HFFc6 (cell line): ENCODE measurements around the gene XRCC3. TPM values are rescaled to one million over a fixed set of nuclear protein-coding genes. Genes with fewer than 3 reads are reported as not detected.

Experiments
- DNase-seq: peaks from one replicate; pipeline ENCODE4 v3.0.0-alpha.2; 2018
- H3K27ac Mint-ChIP-seq: 2 replicates; pipeline ENCODE4 v1.8.0; 2020; ENCODE audit warnings: mild to moderate bottlenecking, mixed read lengths
- H3K27me3 Mint-ChIP-seq: 2 replicates; pipeline ENCODE4 v1.8.0; 2021; ENCODE audit warnings: mild to moderate bottlenecking, moderate library complexity, mixed read lengths; ENCODE audit not compliant: insufficient read depth
- H3K36me3 Mint-ChIP-seq: 2 replicates; pipeline ENCODE4 v1.8.0; 2021; ENCODE audit warnings: low read depth, mixed read lengths
- H3K4me1 Mint-ChIP-seq: 2 replicates; pipeline ENCODE4 v1.8.0; 2020; ENCODE audit warnings: low read depth, mixed read lengths
- H3K4me3 Mint-ChIP-seq: 2 replicates; pipeline ENCODE4 v1.8.0; 2020; ENCODE audit warnings: mild to moderate bottlenecking, moderate library complexity, mixed read lengths
- H3K9me3 Mint-ChIP-seq: 2 replicates; pipeline ENCODE4 v1.8.0; 2020; ENCODE audit warnings: mild to moderate bottlenecking, mixed read lengths
- total RNA-seq, 6 experiments: library from RNA; stranded (reverse); fragmentation: NEBNext Ultra II Directional; extraction: Animal tissue kit (Norgen Biotek cat#: 25700); gene quantifications; 2 replicates in 1 of 6; 3 replicates in 5 of 6; pipeline ENCODE4 v1.2.3, GENCODE V29; 2021
- TF ChIP-seq, protein P1 (sequence below): fragments of 200-600 bp; sonication (generic); IDR thresholded peaks from 2 replicates; pipeline ENCODE4 v1.5.0; 2021; ENCODE audit warnings: antibody characterized with exemption, mild to moderate bottlenecking

Gene XRCC3
- total RNA-seq, 6 experiments from 2014 or later = 7.3 to 15.7 (median 13.4) TPM

DNA sequence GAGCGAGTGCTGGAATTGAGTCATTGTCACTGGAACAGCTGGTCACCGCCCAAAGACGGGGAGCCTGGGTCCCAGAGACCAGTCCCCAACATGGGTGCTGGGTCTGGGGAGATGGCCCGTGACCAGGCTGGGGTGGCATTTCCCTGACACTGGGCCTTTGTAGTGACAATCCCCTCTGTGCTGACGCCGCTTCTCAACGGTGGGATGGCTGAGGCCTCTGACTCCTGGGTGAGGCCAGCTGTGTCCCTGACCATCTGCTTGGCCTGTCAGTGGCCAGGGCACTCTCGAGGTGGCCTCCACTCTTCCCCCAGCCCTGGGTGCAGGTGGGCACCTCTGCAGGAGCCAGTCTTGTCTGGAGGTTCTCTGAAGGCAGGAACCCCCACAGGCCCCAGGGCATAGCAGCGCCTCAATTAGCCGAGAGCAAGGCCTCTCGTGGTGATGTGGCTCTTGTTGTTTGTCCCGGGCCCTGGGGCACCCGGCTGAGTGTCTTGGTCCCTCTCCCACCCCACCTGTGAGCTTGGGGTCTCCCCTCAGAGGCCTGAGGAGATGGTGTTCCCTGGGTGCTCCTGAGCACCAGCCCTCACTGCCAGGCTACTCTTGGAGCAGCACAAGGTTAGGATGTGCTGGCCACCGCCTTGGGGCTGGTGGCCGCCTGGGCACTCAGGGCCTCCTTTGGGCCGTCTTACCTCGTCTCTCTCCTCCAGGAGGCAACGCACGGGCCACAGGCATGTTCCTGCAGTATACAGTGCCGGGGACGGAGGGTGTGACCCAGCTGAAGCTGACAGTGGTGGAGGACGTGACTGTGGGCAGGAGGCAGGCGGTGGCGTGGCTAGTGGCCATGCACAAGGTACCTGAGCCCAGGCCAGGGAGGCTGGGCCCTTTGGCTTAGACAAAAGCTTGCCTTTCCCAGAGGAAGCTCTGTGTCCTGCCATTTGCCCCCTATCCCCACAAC is 16.9 kb upstream of the XRCC3 start:
- TF ChIP-seq, protein P1, sequence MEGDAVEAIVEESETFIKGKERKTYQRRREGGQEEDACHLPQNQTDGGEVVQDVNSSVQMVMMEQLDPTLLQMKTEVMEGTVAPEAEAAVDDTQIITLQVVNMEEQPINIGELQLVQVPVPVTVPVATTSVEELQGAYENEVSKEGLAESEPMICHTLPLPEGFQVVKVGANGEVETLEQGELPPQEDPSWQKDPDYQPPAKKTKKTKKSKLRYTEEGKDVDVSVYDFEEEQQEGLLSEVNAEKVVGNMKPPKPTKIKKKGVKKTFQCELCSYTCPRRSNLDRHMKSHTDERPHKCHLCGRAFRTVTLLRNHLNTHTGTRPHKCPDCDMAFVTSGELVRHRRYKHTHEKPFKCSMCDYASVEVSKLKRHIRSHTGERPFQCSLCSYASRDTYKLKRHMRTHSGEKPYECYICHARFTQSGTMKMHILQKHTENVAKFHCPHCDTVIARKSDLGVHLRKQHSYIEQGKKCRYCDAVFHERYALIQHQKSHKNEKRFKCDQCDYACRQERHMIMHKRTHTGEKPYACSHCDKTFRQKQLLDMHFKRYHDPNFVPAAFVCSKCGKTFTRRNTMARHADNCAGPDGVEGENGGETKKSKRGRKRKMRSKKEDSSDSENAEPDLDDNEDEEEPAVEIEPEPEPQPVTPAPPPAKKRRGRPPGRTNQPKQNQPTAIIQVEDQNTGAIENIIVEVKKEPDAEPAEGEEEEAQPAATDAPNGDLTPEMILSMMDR = no peak
- Mint-ChIP-seq H3K27ac (no peak overlapping the region), H3K4me3 (no peak overlapping the region), H3K36me3 (peaks cover 7% of the 10 kb centered on the region; the same call in 1 of the 2 replicates), H3K27me3 (peaks cover 5% of the 10 kb centered on the region), H3K9me3 (no peaks in the 10 kb centered on the region), H3K4me1 (0 out of 2 replicates have a peak, but pooled peaks cover 5% of the 10 kb centered on the region)
- no peak for DNase-seq

DNA sequence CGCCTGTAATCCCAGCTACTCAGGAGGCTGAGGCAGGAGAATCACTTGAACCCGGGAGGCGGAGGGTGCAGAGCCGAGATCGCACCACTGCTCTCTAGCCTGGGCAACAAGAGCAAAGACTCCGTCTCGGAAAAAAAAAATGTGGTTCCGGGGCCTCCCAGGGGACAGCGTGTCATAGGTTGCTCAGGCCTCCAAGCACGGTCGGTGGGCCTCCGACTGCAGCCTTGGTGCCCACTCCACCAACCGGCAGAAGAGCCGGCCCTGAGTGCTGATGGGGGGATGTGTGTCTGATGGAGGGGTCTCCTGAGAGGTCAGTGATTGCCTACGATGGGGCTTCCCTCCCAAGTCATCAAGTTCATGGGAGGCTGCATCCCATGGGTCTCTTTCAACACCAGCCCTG is 16.2 kb upstream of the XRCC3 start:
- Mint-ChIP-seq H3K4me3 (no peak overlapping the region), H3K27ac (no peak overlapping the region), H3K36me3 (peaks cover 7% of the 10 kb centered on the region; the same call in 1 of the 2 replicates), H3K27me3 (peaks cover 5% of the 10 kb centered on the region), H3K4me1 (0 out of 2 replicates have a peak, but pooled peaks cover 5% of the 10 kb centered on the region), H3K9me3 (no peaks in the 10 kb centered on the region)
- TF ChIP-seq, protein P1 = no peak
- no peak for DNase-seq

DNA sequence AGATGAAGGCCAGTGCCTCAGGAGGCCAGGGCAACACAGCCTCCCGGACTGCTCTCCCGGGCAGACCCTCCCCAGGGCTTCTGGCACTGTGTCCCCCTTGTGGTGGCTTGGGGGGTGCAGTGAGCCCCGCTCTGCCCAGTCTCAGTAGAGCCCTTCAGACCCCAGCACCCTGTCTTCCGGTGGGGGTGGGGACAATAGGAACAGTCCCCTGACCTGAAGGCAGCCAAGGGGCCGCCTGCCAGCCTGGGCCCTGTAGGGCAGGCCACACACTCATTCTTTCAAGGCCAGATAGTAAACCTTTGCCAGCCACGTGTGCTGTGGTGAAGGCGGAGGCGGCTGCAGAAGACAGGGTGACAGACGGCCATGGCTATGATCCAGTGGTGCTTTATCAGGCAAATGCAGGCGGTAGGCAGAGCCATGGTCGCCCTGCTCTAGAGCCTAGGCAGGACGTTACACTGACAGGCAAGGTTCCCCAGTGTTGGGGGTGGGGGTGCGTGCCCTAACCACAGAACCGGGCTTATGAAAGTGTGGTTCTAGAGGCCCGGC is 15.3 kb upstream of the XRCC3 start:
- Mint-ChIP-seq H3K36me3 (peaks cover 7% of the 10 kb centered on the region; the same call in 1 of the 2 replicates), H3K27ac (no peak overlapping the region), H3K27me3 (peaks cover 4% of the 10 kb centered on the region), H3K4me1 (0 out of 2 replicates have a peak, but pooled peaks cover 5% of the 10 kb centered on the region), H3K4me3 (no peak overlapping the region), H3K9me3 (no peaks in the 10 kb centered on the region)
- TF ChIP-seq, protein P1 = peak; percentile 48
- DNase-seq = no peak

DNA sequence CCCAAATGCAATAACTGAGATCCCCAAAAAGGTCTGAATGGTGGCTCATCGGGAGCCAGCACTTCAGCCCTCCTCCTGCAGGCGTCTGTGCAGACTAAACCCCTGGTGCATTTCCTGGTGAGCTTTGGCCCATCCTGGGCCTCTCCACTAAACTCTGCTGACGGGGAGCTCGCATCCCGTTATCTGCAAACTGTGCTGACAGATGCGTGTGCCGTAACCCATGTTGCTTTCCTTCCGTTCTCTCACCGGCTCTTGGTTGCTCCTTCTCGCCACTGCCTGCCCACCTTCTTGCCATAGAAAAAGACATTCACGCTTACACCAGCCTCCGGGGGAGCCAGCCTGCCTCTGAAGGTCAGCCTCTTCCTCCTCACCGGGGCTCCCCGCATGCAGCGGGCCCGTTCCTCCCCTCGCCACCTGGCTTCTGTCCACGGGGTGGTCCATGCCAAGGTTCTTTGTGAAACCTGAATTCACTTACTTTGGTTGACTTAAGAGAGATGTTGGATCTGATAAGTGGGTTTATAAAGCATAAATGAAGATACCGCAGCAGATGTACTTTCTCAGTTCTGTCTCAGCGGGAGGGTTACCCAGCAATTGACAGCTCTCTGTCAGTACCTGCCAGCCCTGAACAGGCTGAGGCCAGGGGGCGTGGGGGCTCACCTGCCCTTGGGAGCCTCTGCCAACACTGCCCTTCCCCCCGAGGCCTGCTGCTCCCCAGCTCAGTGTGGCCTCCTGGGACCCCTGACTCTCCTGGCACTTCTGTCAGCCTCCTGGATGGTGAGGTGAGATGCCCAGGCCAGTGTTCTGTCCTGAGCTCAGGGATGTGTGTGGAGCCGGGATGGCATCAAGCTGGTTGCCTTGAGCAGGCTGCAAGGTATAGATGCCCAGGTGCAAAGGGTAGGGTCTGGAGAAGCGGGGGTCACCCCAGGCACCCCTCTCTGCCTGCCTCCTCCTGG is 14.5 kb upstream of the XRCC3 start:
- no peak overlapping the region for H3K4me3 Mint-ChIP-seq
- H3K9me3 Mint-ChIP-seq = no peaks in the 10 kb centered on the region
- H3K4me1 Mint-ChIP-seq = 0 out of 2 replicates have a peak, but pooled peaks cover 5% of the 10 kb centered on the region
- H3K36me3 Mint-ChIP-seq = peaks cover 7% of the 10 kb centered on the region; the same call in 1 of the 2 replicates
- no peak overlapping the region for H3K27ac Mint-ChIP-seq
- DNase-seq = no peak
- H3K27me3 Mint-ChIP-seq = peaks cover 4% of the 10 kb centered on the region
- TF ChIP-seq, protein P1 = no peak

DNA sequence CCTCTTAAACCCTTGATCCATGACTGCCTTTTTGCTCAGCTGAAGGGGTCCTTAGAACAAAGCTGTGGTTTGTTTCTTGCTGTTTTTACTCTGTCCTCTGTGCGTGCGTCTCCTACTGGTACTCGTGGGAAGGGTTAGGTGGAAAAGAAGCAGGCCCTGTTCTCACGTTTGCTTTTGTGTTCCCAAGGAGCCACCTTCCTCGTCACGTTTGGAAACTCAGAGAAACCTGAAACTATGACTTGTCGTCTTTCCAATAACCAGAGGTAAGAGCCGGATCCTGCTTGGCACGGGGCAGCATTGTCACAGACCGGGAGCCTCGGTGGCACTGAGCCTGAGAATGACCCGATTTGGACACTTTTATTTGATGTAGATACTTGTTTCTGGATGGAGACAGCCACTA is 13.5 kb upstream of the XRCC3 start:
- TF ChIP-seq, protein P1 = no peak

More for the DNA sequence above, 13.5 kb upstream of the XRCC3 start:
- H3K9me3 Mint-ChIP-seq = no peaks in the 10 kb centered on the region
- 0 out of 2 replicates have a peak, but pooled peaks cover 4% of the 10 kb centered on the region for H3K4me1 Mint-ChIP-seq
- no peak overlapping the region for H3K27ac Mint-ChIP-seq
- H3K36me3 Mint-ChIP-seq = peaks cover 7% of the 10 kb centered on the region; the same call in 1 of the 2 replicates
- H3K27me3 Mint-ChIP-seq = no peaks in the 10 kb centered on the region; the same call in 1 of the 2 replicates
- H3K4me3 Mint-ChIP-seq = no peak overlapping the region
- DNase-seq = no peak
